ENCODE measurements around the gene GJC3. TPM values are rescaled to one million over a fixed set of nuclear protein-coding genes. Genes with fewer than 3 reads are reported as not detected.
"Not testable (repeated sequence)": the region's sequence is repeated elsewhere in the genome, so short reads cannot be mapped to it uniquely, and the experiment has no call there.

GJC3 gene
- total RNA-seq, 1 donor from 2014 or later, result not detected

- ATAC-seq, result no peak
- H3K4me3 ChIP-seq, result no peak overlapping the region
- no peaks in the 10 kb centered on the region for H3K4me1 ChIP-seq
- H3K27me3 ChIP-seq, result no peaks in the 10 kb centered on the region
- H3K9me3 ChIP-seq, result no peaks in the 10 kb centered on the region
- intact Hi-C loops (cut with DNase I), result no loop called here
- peaks cover 38% of the 10 kb centered on the region for H3K36me3 ChIP-seq
- no peak for TF ChIP-seq CTCF (IDR thresholded peaks at IDR 0.05)
- H3K27ac ChIP-seq, result no peak overlapping the region
- DNase-seq, result no peak
Observed at GRCh38 chr7:99893280-99893679, 36.1 kb downstream of the GJC3 start.

GRCh38 chr7:99890348-99890747, 39.1 kb downstream of the GJC3 start:
- H3K27me3 ChIP-seq; H3K4me3 ChIP-seq; H3K27ac ChIP-seq; H3K4me1 ChIP-seq; intact Hi-C loops (cut with DNase I); ATAC-seq; DNase-seq; H3K9me3 ChIP-seq: not testable (repeated sequence)
- peaks cover 34% of the 10 kb centered on the region for H3K36me3 ChIP-seq

- DNase-seq; H3K4me1 ChIP-seq; ATAC-seq; intact Hi-C loops (cut with DNase I); H3K4me3 ChIP-seq; H3K27ac ChIP-seq; H3K27me3 ChIP-seq; H3K9me3 ChIP-seq: not testable (repeated sequence)
- peaks cover 34% of the 10 kb centered on the region for H3K36me3 ChIP-seq
Observed at GRCh38 chr7:99888366-99888765, 41.1 kb downstream of the GJC3 start.

GRCh38 chr7:99881370-99881769, 48.0 kb downstream of the GJC3 start:
- Histone ChIP-seq H3K27me3 (no peaks in the 10 kb centered on the region), H3K27ac (no peak overlapping the region), H3K4me1 (no peaks in the 10 kb centered on the region), H3K4me3 (no peak overlapping the region), H3K9me3 (no peaks in the 10 kb centered on the region), H3K36me3 (no peaks in the 10 kb centered on the region)
- intact Hi-C loops (cut with DNase I), result no loop called here
- DNase-seq, result no peak
- ATAC-seq, result no peak
- TF ChIP-seq CTCF (IDR thresholded peaks at IDR 0.05), result no peak

GRCh38 chr7:99876933-99877332, 52.5 kb downstream of the GJC3 start, which contains the start of gene OR2AE1:
OR2AE1 (minus strand) TSS chr7:99877033; CDS start chr7:99877033, 0 bp downstream.
- ATAC-seq, result no peak

GRCh38 chr7:99876491-99876890, 52.9 kb downstream of the GJC3 start:
- H3K4me1 ChIP-seq, result no peaks in the 10 kb centered on the region
- H3K27me3 ChIP-seq, result no peaks in the 10 kb centered on the region
- intact Hi-C loops (cut with DNase I), result no loop called here
- no peaks in the 10 kb centered on the region for H3K36me3 ChIP-seq
- H3K27ac ChIP-seq, result no peak overlapping the region
- no peaks in the 10 kb centered on the region for H3K9me3 ChIP-seq
- DNase-seq, result no peak
- ATAC-seq, result no peak
- no peak overlapping the region for H3K4me3 ChIP-seq
- no peak for TF ChIP-seq CTCF (IDR thresholded peaks at IDR 0.05)

More at GRCh38 chr7:99876933-99877332, 52.5 kb downstream of the GJC3 start, which contains the start of gene OR2AE1:
- Histone ChIP-seq H3K27me3 (no peaks in the 10 kb centered on the region), H3K4me1 (no peaks in the 10 kb centered on the region), H3K27ac (no peak within 1 kb of the TSS), H3K9me3 (no peaks in the 10 kb centered on the region), H3K4me3 (no peak within 1 kb of the TSS), H3K36me3 (no peaks in the 10 kb centered on the region)
- intact Hi-C loops (cut with DNase I), result no loop called here
- no peak for TF ChIP-seq CTCF (IDR thresholded peaks at IDR 0.05)
- no peak for DNase-seq

Other genes starting within 250 kb of the GJC3 start
- gene CYP3A5, start 249.6 kb downstream of the GJC3 start, total RNA-seq, result 15.1 TPM
- 1.6 TPM for gene CYP3A7, start 194.4 kb downstream of the GJC3 start, total RNA-seq
- gene CYP3A4, start 145.4 kb downstream of the GJC3 start, total RNA-seq, result not detected
- not detected for gene CYP3A43, start 101.6 kb downstream of the GJC3 start, total RNA-seq
- not detected for gene OR2AE1, start 52.6 kb downstream of the GJC3 start, total RNA-seq
- gene TRIM4, start 10.1 kb downstream of the GJC3 start, total RNA-seq, result 32.6 TPM
- gene AZGP1, start 46.4 kb upstream of the GJC3 start, total RNA-seq, result 87.7 TPM
- 57.5 TPM for gene ZKSCAN1, start 86.0 kb upstream of the GJC3 start, total RNA-seq
- gene ZSCAN21, start 120.2 kb upstream of the GJC3 start, total RNA-seq, result 10.0 TPM
- 22.4 TPM for gene ZNF3, start 152.1 kb upstream of the GJC3 start, total RNA-seq
- 69.5 TPM for gene COPS6, start 159.3 kb upstream of the GJC3 start, total RNA-seq
- 48.7 TPM for gene MCM7, start 171.8 kb upstream of the GJC3 start, total RNA-seq
- gene AP4M1, start 172.0 kb upstream of the GJC3 start, total RNA-seq, result 16.8 TPM
- 34.9 TPM for gene TAF6, start 189.7 kb upstream of the GJC3 start, total RNA-seq
- 9.8 TPM for gene CNPY4, start 190.0 kb upstream of the GJC3 start, total RNA-seq
- gene MBLAC1, start 197.3 kb upstream of the GJC3 start, total RNA-seq, result 3.0 TPM
- 105 TPM for gene LAMTOR4, start 219.3 kb upstream of the GJC3 start, total RNA-seq
- 19.7 TPM for gene TRAPPC14, start 229.1 kb upstream of the GJC3 start, total RNA-seq
- gene GAL3ST4, start 239.0 kb upstream of the GJC3 start, total RNA-seq, result 4.4 TPM
- gene GPC2, start 247.8 kb upstream of the GJC3 start, total RNA-seq, result 0.49 TPM
- gene STAG3, start 248.3 kb upstream of the GJC3 start, total RNA-seq, result 2.3 TPM